ENCODE data around the gene TRPC4.

GRCh38 chr13:37681281-37682032 is 188.1 kb downstream of the TRPC4 start:
- TF ChIP-seq CTCF (IDR thresholded peaks at IDR 0.05; ENCODE audit: low read length): no peak
- no peak for TF ChIP-seq EZH2 (optimal IDR thresholded peaks at IDR 0.05; ENCODE audit: low read depth, low read length)

Measured in MM.1S (cell line).